ENCODE results near the gene BANP.

DNA sequence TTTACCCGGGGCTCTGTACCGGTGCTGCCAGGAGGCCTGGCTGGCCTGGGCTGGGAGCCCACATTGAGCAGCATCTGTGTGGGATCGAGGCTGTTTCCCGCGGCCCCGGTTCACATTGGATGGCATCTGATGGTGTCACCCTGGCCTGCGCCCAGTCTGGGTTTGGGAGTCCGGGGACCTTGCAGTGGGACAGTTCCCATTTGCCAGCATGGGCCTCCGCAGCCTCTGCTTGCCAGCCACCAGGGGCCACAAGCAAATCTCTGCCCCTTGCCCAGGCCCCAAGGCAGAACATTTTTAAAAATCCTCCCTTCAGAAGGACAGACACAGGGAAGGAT lies 64.5 kb downstream of the BANP start:
- TF ChIP-seq, protein P1, sequence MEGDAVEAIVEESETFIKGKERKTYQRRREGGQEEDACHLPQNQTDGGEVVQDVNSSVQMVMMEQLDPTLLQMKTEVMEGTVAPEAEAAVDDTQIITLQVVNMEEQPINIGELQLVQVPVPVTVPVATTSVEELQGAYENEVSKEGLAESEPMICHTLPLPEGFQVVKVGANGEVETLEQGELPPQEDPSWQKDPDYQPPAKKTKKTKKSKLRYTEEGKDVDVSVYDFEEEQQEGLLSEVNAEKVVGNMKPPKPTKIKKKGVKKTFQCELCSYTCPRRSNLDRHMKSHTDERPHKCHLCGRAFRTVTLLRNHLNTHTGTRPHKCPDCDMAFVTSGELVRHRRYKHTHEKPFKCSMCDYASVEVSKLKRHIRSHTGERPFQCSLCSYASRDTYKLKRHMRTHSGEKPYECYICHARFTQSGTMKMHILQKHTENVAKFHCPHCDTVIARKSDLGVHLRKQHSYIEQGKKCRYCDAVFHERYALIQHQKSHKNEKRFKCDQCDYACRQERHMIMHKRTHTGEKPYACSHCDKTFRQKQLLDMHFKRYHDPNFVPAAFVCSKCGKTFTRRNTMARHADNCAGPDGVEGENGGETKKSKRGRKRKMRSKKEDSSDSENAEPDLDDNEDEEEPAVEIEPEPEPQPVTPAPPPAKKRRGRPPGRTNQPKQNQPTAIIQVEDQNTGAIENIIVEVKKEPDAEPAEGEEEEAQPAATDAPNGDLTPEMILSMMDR (conservative IDR thresholded peaks at IDR 0.05; ENCODE audit: low read length): no peak
- no peak for TF ChIP-seq EZH2phosphoT487 (IDR thresholded peaks at IDR 0.05; ENCODE audit: borderline replicate concordance, low read depth, low read length)
